Right lobe of liver (tissue), 4 donors: ENCODE measurements around the gene KLHL21.

Source experiments
- POLR2A ChIP-seq: fragments of 450-650 bp; IDR thresholded peaks from one replicate; pipeline ENCODE4 v1.6.1; 2017; ENCODE audit warnings: antibody characterized with exemption, mild to moderate bottlenecking
- TF ChIP-seq, protein P1 (sequence below), 4 donors: fragments of 200-600 bp in 3 of 4; fragments of 450-650 bp in 1 of 4; IDR thresholded peaks; one replicate each; pipeline versions ENCODE4 v1.5.1 to v1.8.0; 2016 to 2022; ENCODE audit warnings: antibody characterized with exemption in 4 of 4, mild to moderate bottlenecking in 2 of 4
- donor health status: DM: no; HTN: no; CAD: no.
- donor health status: DM: no; HTN: no; CAD: no.
- donor health status: DM: no; HTN: yes; CAD: no.

GRCh38 chr1:6585841-6586240 is 16.8 kb downstream of the KLHL21 start:
- TF ChIP-seq, protein P1, sequence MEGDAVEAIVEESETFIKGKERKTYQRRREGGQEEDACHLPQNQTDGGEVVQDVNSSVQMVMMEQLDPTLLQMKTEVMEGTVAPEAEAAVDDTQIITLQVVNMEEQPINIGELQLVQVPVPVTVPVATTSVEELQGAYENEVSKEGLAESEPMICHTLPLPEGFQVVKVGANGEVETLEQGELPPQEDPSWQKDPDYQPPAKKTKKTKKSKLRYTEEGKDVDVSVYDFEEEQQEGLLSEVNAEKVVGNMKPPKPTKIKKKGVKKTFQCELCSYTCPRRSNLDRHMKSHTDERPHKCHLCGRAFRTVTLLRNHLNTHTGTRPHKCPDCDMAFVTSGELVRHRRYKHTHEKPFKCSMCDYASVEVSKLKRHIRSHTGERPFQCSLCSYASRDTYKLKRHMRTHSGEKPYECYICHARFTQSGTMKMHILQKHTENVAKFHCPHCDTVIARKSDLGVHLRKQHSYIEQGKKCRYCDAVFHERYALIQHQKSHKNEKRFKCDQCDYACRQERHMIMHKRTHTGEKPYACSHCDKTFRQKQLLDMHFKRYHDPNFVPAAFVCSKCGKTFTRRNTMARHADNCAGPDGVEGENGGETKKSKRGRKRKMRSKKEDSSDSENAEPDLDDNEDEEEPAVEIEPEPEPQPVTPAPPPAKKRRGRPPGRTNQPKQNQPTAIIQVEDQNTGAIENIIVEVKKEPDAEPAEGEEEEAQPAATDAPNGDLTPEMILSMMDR (IDR thresholded peaks at IDR 0.05): no peak
- no peak for TF ChIP-seq POLR2A
